B cell (primary cell): ENCODE measurements around the gene PLPPR5. TPM values are rescaled to one million over a fixed set of nuclear protein-coding genes. Genes with fewer than 3 reads are reported as not detected.

ENCODE experiments used
- ATAC-seq: fragments of 200-7000 bp; cut with Tn5 transposase; one replicate; pipeline ENCODE4 v1.10.0; 2021; ENCODE audit warnings: low read depth, mild to moderate bottlenecking, moderate number of reproducible peaks, moderate library complexity
- CTCF ChIA-PET: fragments of 350-600 bp; sonication (Branson Sonifier 250); formaldehyde crosslinking; loops from one replicate; lab custom pipeline; 2021; ENCODE audit warnings: antibody characterized with exemption, inconsistent platforms; lab: Charles Lee
- POLR2A ChIA-PET: fragments of 350-600 bp; sonication (Branson Sonifier 250); formaldehyde crosslinking; loops from one replicate; lab custom pipeline; 2021; ENCODE audit warnings: antibody characterized with exemption; lab: Charles Lee
- DNase-seq: peaks from one replicate; pipeline ENCODE4 v3.0.0; 2013
- H2AFZ ChIP-seq: 2 replicates; pipeline ENCODE4 v1.6.1; 2012; ENCODE audit warnings: mild to moderate bottlenecking, low read depth, low read length; ENCODE audit not compliant: insufficient read depth, poor library complexity, severe bottlenecking
- H3K27ac ChIP-seq, 2 donors: 1 replicate in 1 of 2; 2 replicates in 1 of 2; pipeline ENCODE4 v1.5.1; 2012 to 2013; ENCODE audit warnings: low read length in 2 of 2, mild to moderate bottlenecking in 2 of 2, moderate library complexity in 1 of 2
- H3K27me3 ChIP-seq, 4 experiments: fragments of 200-600 bp in 1 of 4; sonication (generic) in 1 of 4; replicated peaks in 1 of 4; 1 replicate in 2 of 4; 2 replicates in 2 of 4; pipeline versions ENCODE4 v1.6.1 to v1.7.0; 2013 to 2016; ENCODE audit warnings: low read length in 3 of 4, mild to moderate bottlenecking in 2 of 4, mixed read lengths in 1 of 4, moderate library complexity in 1 of 4; ENCODE audit not compliant: insufficient read depth in 4 of 4, control insufficient read depth in 3 of 4; ENCODE audit errors: control extremely low read depth in 1 of 4
- H3K36me3 ChIP-seq, 2 experiments: replicated peaks in 1 of 2; 1 replicate in 1 of 2; 2 replicates in 1 of 2; pipeline versions ENCODE4 v1.6.1 to v1.7.1; 2013; ENCODE audit warnings: low read length in 1 of 2; ENCODE audit not compliant: insufficient read depth in 2 of 2, control insufficient read depth in 1 of 2; ENCODE audit errors: control extremely low read depth in 1 of 2, extremely low read depth in 1 of 2
- H3K4me1 ChIP-seq, 2 donors: fragments of 200-600 bp in 1 of 2; sonication (generic) in 1 of 2; 1 replicate in 1 of 2; 2 replicates in 1 of 2; pipeline versions ENCODE4 v1.5.1 to v1.6.1; 2013 to 2017; ENCODE audit warnings: low read length in 2 of 2; ENCODE audit not compliant: control insufficient read depth in 2 of 2, insufficient read depth in 2 of 2
- H3K4me2 ChIP-seq: replicated peaks from 2 replicates; pipeline ENCODE3; 2012; ENCODE audit warnings: mild to moderate bottlenecking, low read depth, low read length; ENCODE audit not compliant: poor library complexity, severe bottlenecking
- H3K4me3 ChIP-seq, 5 experiments: fragments of 200-600 bp in 1 of 5; sonication (generic) in 1 of 5; 1 replicate in 3 of 5; 2 replicates in 2 of 5; pipeline versions ENCODE4 v1.5.1 to v1.7.0; 2011 to 2016; ENCODE audit warnings: low read length in 4 of 5, mild to moderate bottlenecking in 4 of 5, low read depth in 2 of 5, control low read depth in 1 of 5, moderate library complexity in 1 of 5; ENCODE audit not compliant: insufficient read depth in 1 of 5; ENCODE audit errors: control extremely low read depth in 1 of 5, extremely low read depth in 1 of 5
- H3K79me2 ChIP-seq: fragments of 200-600 bp; sonication (generic); one replicate; pipeline ENCODE4 v1.6.0; 2016; ENCODE audit warnings: low read length; ENCODE audit not compliant: control insufficient read depth, insufficient read depth
- H3K9ac ChIP-seq: fragments of 200-600 bp; sonication (generic); 2 replicates; pipeline ENCODE4 v1.6.1; 2017; ENCODE audit warnings: mild to moderate bottlenecking, low read length, moderate library complexity
- H3K9me3 ChIP-seq, 3 donors: one replicate each; pipeline versions ENCODE4 v1.6.1 to v1.7.1; 2013; ENCODE audit warnings: low read length in 2 of 3; ENCODE audit not compliant: control insufficient read depth in 2 of 3, insufficient read depth in 1 of 3; ENCODE audit errors: control extremely low read depth in 1 of 3
- H4K20me1 ChIP-seq: 2 replicates; pipeline ENCODE4 v1.6.0; 2012; ENCODE audit warnings: mild to moderate bottlenecking, low read length; ENCODE audit not compliant: insufficient read depth, control insufficient read depth, poor library complexity, severe bottlenecking
- H3K27ac Mint-ChIP-seq: one replicate; pipeline ENCODE4 v1.8.0; 2021; ENCODE audit warnings: mixed read lengths
- H3K27me3 Mint-ChIP-seq: one replicate; pipeline ENCODE4 v1.8.0; 2021; ENCODE audit warnings: mixed read lengths
- H3K4me1 Mint-ChIP-seq: one replicate; pipeline ENCODE4 v1.8.0; 2021; ENCODE audit warnings: mixed read lengths
- H3K4me3 Mint-ChIP-seq: one replicate; pipeline ENCODE4 v1.8.0; 2021; ENCODE audit warnings: mixed read lengths
- H3K9me3 Mint-ChIP-seq: one replicate; pipeline ENCODE4 v1.8.0; 2022; ENCODE audit warnings: mixed read lengths; ENCODE audit not compliant: insufficient read depth
- CTCF ChIP-seq: fragments of 200-600 bp; IDR thresholded peaks from one replicate; pipeline ENCODE4 v1.8.0; 2022; ENCODE audit warnings: antibody characterized with exemption, mild to moderate bottlenecking
- EZH2 ChIP-seq: IDR thresholded peaks from 2 replicates; pipeline ENCODE4 v1.6.1; 2012; ENCODE audit warnings: borderline replicate concordance, low read depth, mild to moderate bottlenecking, moderate library complexity, low read length; ENCODE audit not compliant: insufficient read depth, poor library complexity, severe bottlenecking
- WGBS: methylation state at CpG from one replicate; pipeline ENCODE4 v1.1.5; 2013; ENCODE audit warnings: missing lambda C conversion rate; ENCODE audit not compliant: insufficient coverage; 5-methylcytosine and 5-hydroxymethylcytosine counted together
- intact Hi-C: fragments of 100-400 bp; cut with micrococcal nuclease; formaldehyde crosslinking; loops from one replicate; pipeline ENCODE4 v1.10.0; 2022
- polyA plus RNA-seq: library from polyadenylated mRNA; depleted of rRNA; stranded (reverse); fragments of >200 nt; gene quantifications from 2 replicates; pipeline ENCODE4 v1.2.3, GENCODE V29; 2012
- total RNA-seq, 2 donors: library from RNA; stranded (reverse); fragments of 120-200 nt in 1 of 2; gene quantifications; 1 replicate in 1 of 2; 2 replicates in 1 of 2; pipeline versions ENCODE4 v1.2.3 to v1.2.4, GENCODE V29; 2013 to 2022

PLPPR5 gene
- total and polyA plus RNA-seq, 2 donors (not counting 1 experiment from before 2014, with no cell fraction given): not detected

GRCh38 chr1:98919652-98920051 is 85.0 kb downstream of the PLPPR5 start:
- Mint-ChIP-seq H3K27me3 (no peaks in the 10 kb centered on the region), H3K27ac (no peak overlapping the region), H3K4me3 (no peak overlapping the region), H3K4me1 (no peaks in the 10 kb centered on the region), H3K9me3 (no peaks in the 10 kb centered on the region)
- H4K20me1 ChIP-seq: no peaks in the 10 kb centered on the region
- no peak overlapping the region for H3K9ac ChIP-seq
- no peak overlapping the region for H2AFZ ChIP-seq
- TF ChIP-seq EZH2 (no peak), CTCF (no peak)
- ChIA-PET CTCF (interaction anchor here (0.8 kb wide), 1 partner anchor 126 kb away, joined by 7 read pairs; no protein-coding TSS in a partner anchor), POLR2A (no interaction called here)
- no peaks in the 10 kb centered on the region for H3K9me3 ChIP-seq
- no peak overlapping the region for H3K4me3 ChIP-seq
- no peaks in the 10 kb centered on the region for H3K4me1 ChIP-seq
- intact Hi-C loops: no loop called here
- no peaks in the 10 kb centered on the region for H3K79me2 ChIP-seq
- no peaks in the 10 kb centered on the region for H3K27me3 ChIP-seq
- DNase-seq (no peak), ATAC-seq (no peak)
- no peak overlapping the region for H3K27ac ChIP-seq
- H3K36me3 ChIP-seq: no peaks in the 10 kb centered on the region
- H3K4me2 ChIP-seq: no peak overlapping the region
- WGBS: no CpG with 5 or more reads among the region's 2 CpGs

- no peak overlapping the region for H3K4me2 ChIP-seq
- 73% methylated on average over 1 of the region's 1 CpG for WGBS
- Mint-ChIP-seq H3K27me3 (no peaks in the 10 kb centered on the region), H3K4me3 (no peak overlapping the region), H3K27ac (no peak overlapping the region), H3K9me3 (no peaks in the 10 kb centered on the region), H3K4me1 (no peaks in the 10 kb centered on the region)
- H2AFZ ChIP-seq: no peak overlapping the region
- ChIA-PET POLR2A (no interaction called here), CTCF (no interaction called here)
- no peaks in the 10 kb centered on the region for H3K4me1 ChIP-seq
- H3K27me3 ChIP-seq: no peaks in the 10 kb centered on the region
- H4K20me1 ChIP-seq: no peaks in the 10 kb centered on the region
- no peak overlapping the region for H3K4me3 ChIP-seq
- H3K9ac ChIP-seq: no peak overlapping the region
- intact Hi-C loops: no loop called here
- DNase-seq (no peak), ATAC-seq (no peak)
- no peaks in the 10 kb centered on the region for H3K79me2 ChIP-seq
- no peaks in the 10 kb centered on the region for H3K9me3 ChIP-seq
- TF ChIP-seq EZH2 (no peak), CTCF (no peak)
- no peak overlapping the region for H3K27ac ChIP-seq
- H3K36me3 ChIP-seq: no peaks in the 10 kb centered on the region
Observed at GRCh38 chr1:98919211-98919610, 85.5 kb downstream of the PLPPR5 start.
